ENCODE data around the gene SET.
A peak's percentile ranks its signal among the peaks of the same experiment; 100 is the strongest.
"Not testable (repeated sequence)": the region's sequence is repeated elsewhere in the genome, so short reads cannot be mapped to it uniquely, and the experiment has no call there.

The SET gene

DNA sequence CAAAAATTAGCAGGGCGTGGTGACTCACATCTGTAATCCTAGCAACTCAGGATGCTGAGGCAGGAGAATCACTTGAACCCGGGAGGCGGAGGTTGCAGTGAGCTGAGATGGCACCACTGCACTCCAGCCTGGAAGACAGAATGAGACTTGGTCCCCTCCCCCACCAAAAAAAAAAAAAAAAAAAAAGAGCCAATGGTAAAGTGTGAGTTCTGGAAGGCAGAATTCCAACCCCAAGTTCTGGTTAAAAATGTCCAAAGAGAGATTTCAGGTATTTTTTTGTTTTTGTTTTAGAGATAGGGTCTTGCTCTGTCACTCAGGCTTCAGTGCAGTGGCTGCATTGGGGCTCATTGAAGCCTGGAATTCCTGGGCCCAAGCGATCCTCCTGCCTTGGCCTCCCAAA lies 1.6 kb upstream of the SET start:
- H3K4me3 ChIP-seq (ENCODE audit: low read depth, low read length) = no peak overlapping the region
- H3K27ac ChIP-seq (ENCODE audit: low read depth, low read length) = no peak overlapping the region
- no peak overlapping the region for H2AFZ ChIP-seq (ENCODE audit: low read length, unreplicated experiment)
- peaks cover 32% of the 10 kb centered on the region for H3K4me1 ChIP-seq (ENCODE audit: control insufficient read depth, insufficient read depth, low read length, unreplicated experiment)
- peaks cover 16% of the 10 kb centered on the region for H3K36me3 ChIP-seq (ENCODE audit: insufficient read depth, low read length)
- peaks cover 57% of the 10 kb centered on the region for H3K79me2 ChIP-seq (ENCODE audit: control insufficient read depth, insufficient read depth, low read length, unreplicated experiment)
- H3K27me3 ChIP-seq (ENCODE audit: insufficient read depth, low read length) = no peaks in the 10 kb centered on the region

- Histone ChIP-seq H2AFZ (ENCODE audit: low read length, unreplicated experiment) (no peak overlapping the region), H3K36me3 (ENCODE audit: insufficient read depth, low read length) (peaks cover 27% of the 10 kb centered on the region), H3K4me3 (ENCODE audit: low read depth, low read length) (peak overlapping the region; percentile 73), H3K27ac (ENCODE audit: low read depth, low read length) (peak overlapping the region; percentile 71), H3K4me1 (ENCODE audit: control insufficient read depth, insufficient read depth, low read length, unreplicated experiment) (peaks cover 32% of the 10 kb centered on the region), H3K79me2 (ENCODE audit: control insufficient read depth, insufficient read depth, low read length, unreplicated experiment) (peaks cover 49% of the 10 kb centered on the region), H3K27me3 (ENCODE audit: insufficient read depth, low read length) (no peaks in the 10 kb centered on the region)
Observed at GRCh38 chr9:128689293-128689774, 312 bp downstream of the SET start.

DNA sequence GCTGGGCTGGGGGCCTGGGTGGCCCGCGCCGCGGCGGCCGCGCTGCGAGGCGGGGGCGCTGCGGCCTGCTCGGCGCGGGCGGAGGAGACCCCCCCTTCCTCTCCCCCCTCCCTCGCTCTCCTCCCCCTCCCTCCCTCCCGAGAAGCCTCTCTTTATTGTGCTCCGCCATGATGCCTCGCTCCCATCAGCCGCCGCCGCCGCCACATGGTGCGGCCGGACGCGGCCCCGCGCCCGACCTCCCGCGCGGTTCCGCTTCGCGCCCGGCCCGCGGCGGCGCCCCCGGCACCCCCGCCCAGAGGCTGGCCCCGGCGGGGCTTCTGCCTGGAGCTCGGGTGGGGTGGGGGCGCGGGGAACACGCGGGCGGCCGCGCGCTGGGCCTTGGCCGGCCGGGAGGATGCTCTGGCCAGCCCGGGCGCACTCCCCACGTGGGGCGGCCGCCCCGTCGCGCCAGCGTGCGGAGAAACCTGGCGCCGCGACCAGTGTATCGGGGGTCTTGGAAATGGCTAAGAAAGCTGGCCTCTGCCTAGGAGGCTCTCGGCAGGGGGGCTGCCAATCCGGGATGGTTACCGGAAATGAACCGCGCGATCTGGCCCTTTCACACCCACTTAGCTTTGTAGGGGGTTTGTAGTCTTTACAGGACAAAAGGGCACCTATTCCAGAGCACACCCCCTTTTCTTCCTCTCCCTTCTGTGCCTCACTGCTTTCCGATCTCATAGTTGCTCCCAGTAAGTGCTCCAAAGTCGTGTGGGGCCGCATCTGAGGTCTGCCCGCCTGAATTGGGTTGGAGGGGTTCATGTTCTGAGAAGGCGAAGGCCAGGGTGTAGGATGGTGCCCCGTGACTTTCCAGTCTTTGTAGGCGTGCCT lies 1.0 kb downstream of the SET start:
- Histone ChIP-seq H3K27ac (ENCODE audit: low read depth, low read length) (peak overlapping the region; percentile 48; the same call in 1 of the 2 replicates), H3K4me3 (ENCODE audit: low read depth, low read length) (peak overlapping the region; percentile 89), H3K79me2 (ENCODE audit: control insufficient read depth, insufficient read depth, low read length, unreplicated experiment) (peaks cover 50% of the 10 kb centered on the region), H3K27me3 (ENCODE audit: insufficient read depth, low read length) (no peaks in the 10 kb centered on the region), H3K36me3 (ENCODE audit: insufficient read depth, low read length) (peaks cover 29% of the 10 kb centered on the region), H2AFZ (ENCODE audit: low read length, unreplicated experiment) (peak overlapping the region; percentile 40), H3K4me1 (ENCODE audit: control insufficient read depth, insufficient read depth, low read length, unreplicated experiment) (peaks cover 31% of the 10 kb centered on the region)

DNA sequence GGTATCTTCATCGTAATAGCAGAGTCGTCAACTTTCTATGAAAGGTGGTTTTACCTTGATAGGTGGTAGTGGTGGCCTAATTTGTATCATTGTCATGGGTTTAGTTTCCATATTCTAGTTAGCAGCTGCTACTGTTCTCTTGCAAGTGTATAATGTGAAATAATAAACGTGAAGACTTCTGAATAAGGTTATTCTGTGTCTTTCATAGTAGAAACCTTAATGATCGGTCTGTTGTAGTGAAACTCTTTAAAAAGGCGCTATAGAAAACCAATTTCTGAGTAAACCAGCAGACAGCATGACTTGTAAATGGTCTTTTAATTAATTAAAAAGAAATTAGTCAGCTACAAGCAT lies 1.6 kb downstream of the SET start:
- Histone ChIP-seq H3K79me2 (ENCODE audit: control insufficient read depth, insufficient read depth, low read length, unreplicated experiment) (peaks cover 46% of the 10 kb centered on the region), H3K36me3 (ENCODE audit: insufficient read depth, low read length) (peaks cover 32% of the 10 kb centered on the region), H3K27ac (ENCODE audit: low read depth, low read length) (peak overlapping the region; percentile 48; the same call in 1 of the 2 replicates)

DNA sequence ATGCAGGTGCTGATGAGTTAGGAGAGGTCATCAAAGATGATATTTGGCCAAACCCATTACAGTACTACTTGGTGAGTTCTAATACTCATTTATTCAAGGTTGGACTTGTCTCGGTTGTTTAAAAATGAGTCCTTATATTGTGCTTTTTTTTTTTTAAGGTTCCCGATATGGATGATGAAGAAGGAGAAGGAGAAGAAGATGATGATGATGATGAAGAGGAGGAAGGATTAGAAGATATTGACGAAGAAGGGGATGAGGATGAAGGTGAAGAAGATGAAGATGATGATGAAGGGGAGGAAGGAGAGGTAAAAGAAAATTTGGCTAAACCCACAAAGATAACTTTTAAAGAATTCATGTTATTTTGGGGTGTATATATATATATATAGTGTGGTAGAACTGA lies 4.7 kb downstream of the SET start:
- Histone ChIP-seq H3K36me3 (ENCODE audit: insufficient read depth, low read length) (peaks cover 51% of the 10 kb centered on the region), H3K79me2 (ENCODE audit: control insufficient read depth, insufficient read depth, low read length, unreplicated experiment) (peaks cover 40% of the 10 kb centered on the region), H3K4me1 (ENCODE audit: control insufficient read depth, insufficient read depth, low read length, unreplicated experiment) (peaks cover 12% of the 10 kb centered on the region)
- H2AFZ ChIP-seq (ENCODE audit: low read length, unreplicated experiment); H3K4me3 ChIP-seq (ENCODE audit: low read depth, low read length); H3K27ac ChIP-seq (ENCODE audit: low read depth, low read length); H3K27me3 ChIP-seq (ENCODE audit: insufficient read depth, low read length): not testable (repeated sequence)

More for the DNA sequence above, 1.6 kb downstream of the SET start:
- Histone ChIP-seq H2AFZ (ENCODE audit: low read length, unreplicated experiment) (no peak overlapping the region), H3K4me3 (ENCODE audit: low read depth, low read length) (peak overlapping the region; percentile 89), H3K27me3 (ENCODE audit: insufficient read depth, low read length) (no peaks in the 10 kb centered on the region), H3K4me1 (ENCODE audit: control insufficient read depth, insufficient read depth, low read length, unreplicated experiment) (peaks cover 26% of the 10 kb centered on the region)

DNA sequence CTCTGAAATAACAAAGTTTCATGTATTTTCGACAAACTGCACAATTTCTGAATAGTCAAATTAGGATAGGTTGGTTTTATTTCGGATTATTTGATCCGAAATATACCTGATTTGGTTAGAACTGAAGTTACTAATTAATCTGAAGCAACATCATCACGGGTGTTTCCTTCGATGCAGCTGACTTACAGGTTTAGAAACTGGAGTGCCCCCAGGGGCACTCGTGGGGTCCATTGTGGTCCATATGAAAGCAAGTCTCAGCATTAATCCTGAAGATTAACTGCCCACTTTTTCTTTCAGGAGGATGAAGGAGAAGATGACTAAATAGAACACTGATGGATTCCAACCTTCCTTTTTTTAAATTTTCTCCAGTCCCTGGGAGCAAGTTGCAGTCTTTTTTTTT lies 5.3 kb downstream of the SET start:
- H3K4me1 ChIP-seq (ENCODE audit: control insufficient read depth, insufficient read depth, low read length, unreplicated experiment) = peaks cover 12% of the 10 kb centered on the region
- H3K27ac ChIP-seq (ENCODE audit: low read depth, low read length) = no peak overlapping the region
- no peaks in the 10 kb centered on the region for H3K27me3 ChIP-seq (ENCODE audit: insufficient read depth, low read length)
- H2AFZ ChIP-seq (ENCODE audit: low read length, unreplicated experiment) = no peak overlapping the region
- H3K79me2 ChIP-seq (ENCODE audit: control insufficient read depth, insufficient read depth, low read length, unreplicated experiment) = peaks cover 39% of the 10 kb centered on the region
- H3K36me3 ChIP-seq (ENCODE audit: insufficient read depth, low read length) = peaks cover 51% of the 10 kb centered on the region
- H3K4me3 ChIP-seq (ENCODE audit: low read depth, low read length) = no peak overlapping the region

GRCh38 chr9:128696923-128697707 lies 8.1 kb downstream of the SET start:
- peaks cover 13% of the 10 kb centered on the region for H3K79me2 ChIP-seq (ENCODE audit: control insufficient read depth, insufficient read depth, low read length, unreplicated experiment)
- no peaks in the 10 kb centered on the region for H3K27me3 ChIP-seq (ENCODE audit: insufficient read depth, low read length)
- peaks cover 3% of the 10 kb centered on the region for H3K4me1 ChIP-seq (ENCODE audit: control insufficient read depth, insufficient read depth, low read length, unreplicated experiment)
- H3K4me3 ChIP-seq (ENCODE audit: low read depth, low read length) = no peak overlapping the region
- no peak overlapping the region for H2AFZ ChIP-seq (ENCODE audit: low read length, unreplicated experiment)
- H3K27ac ChIP-seq (ENCODE audit: low read depth, low read length) = no peak overlapping the region
- peaks cover 39% of the 10 kb centered on the region for H3K36me3 ChIP-seq (ENCODE audit: insufficient read depth, low read length)

DNA sequence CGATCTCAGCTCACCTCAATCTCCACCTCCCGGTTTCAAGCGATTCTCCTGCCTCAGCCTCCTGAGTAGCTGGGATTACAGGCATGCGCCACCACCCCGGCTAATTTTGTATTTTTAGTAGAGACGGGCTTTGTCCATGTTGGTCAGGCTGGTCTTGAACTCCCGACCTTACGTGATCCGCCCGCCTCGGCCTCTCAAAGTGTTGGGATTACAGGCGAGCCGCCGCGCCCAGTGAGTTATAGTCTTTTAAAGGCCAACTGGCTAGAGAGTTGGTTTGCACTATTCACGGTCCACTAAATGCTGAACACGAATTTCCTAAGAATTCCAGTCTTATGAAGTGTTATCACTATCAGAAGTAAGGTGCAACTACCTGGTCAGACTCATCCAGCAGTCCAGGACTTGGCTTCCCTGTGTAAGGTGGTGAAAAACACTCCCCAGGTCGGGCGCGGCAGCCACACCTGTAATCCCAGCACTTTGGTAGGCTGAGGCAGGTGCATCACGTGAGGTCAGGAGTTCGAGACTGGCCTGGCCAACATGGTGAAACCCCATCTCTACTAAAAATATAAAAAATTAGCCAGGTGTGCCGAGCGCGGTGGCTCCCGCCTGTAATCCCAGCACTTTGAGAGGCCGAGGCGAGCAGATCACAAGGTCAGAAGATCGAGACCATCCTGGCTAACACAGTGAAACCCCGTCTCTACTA lies 10.2 kb downstream of the SET start:
- not testable (repeated sequence) for H3K4me1 ChIP-seq (ENCODE audit: control insufficient read depth, insufficient read depth, low read length, unreplicated experiment); H3K79me2 ChIP-seq (ENCODE audit: control insufficient read depth, insufficient read depth, low read length, unreplicated experiment); H2AFZ ChIP-seq (ENCODE audit: low read length, unreplicated experiment); H3K27ac ChIP-seq (ENCODE audit: low read depth, low read length); H3K4me3 ChIP-seq (ENCODE audit: low read depth, low read length); H3K27me3 ChIP-seq (ENCODE audit: insufficient read depth, low read length)
- H3K36me3 ChIP-seq (ENCODE audit: insufficient read depth, low read length) = peaks cover 26% of the 10 kb centered on the region

- Histone ChIP-seq H3K27me3 (ENCODE audit: insufficient read depth, low read length) (no peaks in the 10 kb centered on the region), H3K27ac (ENCODE audit: low read depth, low read length) (no peak overlapping the region), H3K4me3 (ENCODE audit: low read depth, low read length) (no peak overlapping the region), H2AFZ (ENCODE audit: low read length, unreplicated experiment) (no peak overlapping the region), H3K36me3 (ENCODE audit: insufficient read depth, low read length) (peaks cover 12% of the 10 kb centered on the region; the same call in 1 of the 2 replicates), H3K4me1 (ENCODE audit: control insufficient read depth, insufficient read depth, low read length, unreplicated experiment) (peaks cover 3% of the 10 kb centered on the region), H3K79me2 (ENCODE audit: control insufficient read depth, insufficient read depth, low read length, unreplicated experiment) (no peaks in the 10 kb centered on the region)
Observed at GRCh38 chr9:128701227-128701854, 12.3 kb downstream of the SET start.

DNA sequence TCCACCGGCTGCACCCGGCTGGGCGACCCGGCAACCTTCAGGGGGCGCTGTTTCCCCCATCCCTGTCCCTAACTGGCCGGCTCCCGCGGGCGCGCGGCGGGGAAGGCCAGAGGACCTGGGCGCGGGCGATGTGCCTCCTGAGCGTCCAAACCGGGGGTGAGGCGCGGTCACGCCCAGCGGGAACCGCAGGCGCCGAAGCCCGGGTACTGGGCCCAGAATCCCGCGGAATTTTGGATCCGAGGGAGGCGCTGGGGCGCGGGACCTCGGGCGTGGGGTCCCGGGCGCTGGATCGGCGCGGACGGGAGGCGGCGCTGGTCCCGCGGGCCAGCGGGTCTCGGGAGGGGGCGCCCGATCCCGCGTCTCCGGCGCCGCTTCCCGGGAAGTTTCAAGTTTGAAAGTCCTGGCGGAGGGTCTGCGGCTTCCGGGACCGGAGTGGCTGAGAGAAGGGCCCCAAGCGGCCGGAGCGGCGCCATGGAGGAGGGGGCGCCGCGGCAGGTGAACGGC lies 13.5 kb downstream of the SET start, which contains the start of gene PKN3:
PKN3 (plus strand) TSS at position 59 of the 504 bp plus-strand sequence; CDS start at position 472, 413 bp downstream.
- Histone ChIP-seq H3K27ac (ENCODE audit: low read depth, low read length) (no peak within 1 kb of the TSS), H3K4me1 (ENCODE audit: control insufficient read depth, insufficient read depth, low read length, unreplicated experiment) (peaks cover 3% of the 10 kb centered on the region), H3K36me3 (ENCODE audit: insufficient read depth, low read length) (0 out of 2 replicates have a peak, but pooled peaks cover under 1% of the 10 kb centered on the region), H3K79me2 (ENCODE audit: control insufficient read depth, insufficient read depth, low read length, unreplicated experiment) (no peaks in the 10 kb centered on the region), H3K27me3 (ENCODE audit: insufficient read depth, low read length) (no peaks in the 10 kb centered on the region), H3K4me3 (ENCODE audit: low read depth, low read length) (peak within 1 kb of the TSS; percentile 88), H2AFZ (ENCODE audit: low read length, unreplicated experiment) (peak within 1 kb of the TSS; percentile 87)
